KOPT-K1 (cell line): Measurements from ENCODE around the gene PHLPP1.

Source experiments
- H3K27ac ChIP-seq: fragments of 200-600 bp; sonication (generic); 2 replicates; pipeline ENCODE4 v1.5.1; 2016; ENCODE audit warnings: antibody characterized with exemption, mild to moderate bottlenecking, low read depth, low read length; ENCODE audit not compliant: poor library complexity, severe bottlenecking
- H3K36me3 ChIP-seq: fragments of 200-600 bp; sonication (generic); 2 replicates; pipeline ENCODE4 v1.5.1; 2017; ENCODE audit warnings: antibody characterized with exemption, mild to moderate bottlenecking, low read length, moderate library complexity; ENCODE audit not compliant: insufficient read depth
- H3K9me3 ChIP-seq: fragments of 200-600 bp; sonication (generic); 2 replicates; pipeline ENCODE4 v1.5.1; 2017; ENCODE audit warnings: antibody characterized with exemption, low read length, mild to moderate bottlenecking; ENCODE audit not compliant: insufficient read depth, poor library complexity, severe bottlenecking

PHLPP1 gene

GRCh38 chr18:62825382-62825781 lies 110.0 kb downstream of the PHLPP1 start:
- Histone ChIP-seq H3K27ac (no peak overlapping the region), H3K36me3 (no peaks in the 10 kb centered on the region)

GRCh38 chr18:62827397-62827796 lies 112.1 kb downstream of the PHLPP1 start:
- Histone ChIP-seq H3K36me3 (no peaks in the 10 kb centered on the region), H3K27ac (no peak overlapping the region)

More at GRCh38 chr18:62825382-62825781, 110.0 kb downstream of the PHLPP1 start:
- no peaks in the 10 kb centered on the region for H3K9me3 ChIP-seq

GRCh38 chr18:62828091-62828640 lies 112.8 kb downstream of the PHLPP1 start:
- no peaks in the 10 kb centered on the region for H3K36me3 ChIP-seq
- H3K9me3 ChIP-seq = no peaks in the 10 kb centered on the region
- H3K27ac ChIP-seq = no peak overlapping the region

More at GRCh38 chr18:62827397-62827796, 112.1 kb downstream of the PHLPP1 start:
- H3K9me3 ChIP-seq = no peaks in the 10 kb centered on the region

- Histone ChIP-seq H3K36me3 (no peaks in the 10 kb centered on the region), H3K27ac (no peak overlapping the region)
Measured at GRCh38 chr18:62828852-62829251, 113.5 kb downstream of the PHLPP1 start.

GRCh38 chr18:62829936-62830335 lies 114.6 kb downstream of the PHLPP1 start:
- Histone ChIP-seq H3K36me3 (no peaks in the 10 kb centered on the region), H3K9me3 (no peaks in the 10 kb centered on the region), H3K27ac (no peak overlapping the region)

More at GRCh38 chr18:62828852-62829251, 113.5 kb downstream of the PHLPP1 start:
- H3K9me3 ChIP-seq = no peaks in the 10 kb centered on the region

- no peaks in the 10 kb centered on the region for H3K9me3 ChIP-seq
- no peaks in the 10 kb centered on the region for H3K36me3 ChIP-seq
- H3K27ac ChIP-seq = no peak overlapping the region
Measured at GRCh38 chr18:62832282-62832681, 116.9 kb downstream of the PHLPP1 start.

- no peak overlapping the region for H3K27ac ChIP-seq
- H3K36me3 ChIP-seq = no peaks in the 10 kb centered on the region
- no peaks in the 10 kb centered on the region for H3K9me3 ChIP-seq
Measured at GRCh38 chr18:62833494-62833893, 118.2 kb downstream of the PHLPP1 start.

- H3K36me3 ChIP-seq = no peaks in the 10 kb centered on the region
- H3K9me3 ChIP-seq = no peaks in the 10 kb centered on the region
- no peak overlapping the region for H3K27ac ChIP-seq
Measured at GRCh38 chr18:62834715-62835114, 119.4 kb downstream of the PHLPP1 start.

GRCh38 chr18:62837011-62837410 lies 121.7 kb downstream of the PHLPP1 start:
- no peaks in the 10 kb centered on the region for H3K9me3 ChIP-seq
- no peak overlapping the region for H3K27ac ChIP-seq
- no peaks in the 10 kb centered on the region for H3K36me3 ChIP-seq

- Histone ChIP-seq H3K9me3 (no peaks in the 10 kb centered on the region), H3K36me3 (no peaks in the 10 kb centered on the region), H3K27ac (no peak overlapping the region)
Measured at GRCh38 chr18:62838475-62839098, 123.2 kb downstream of the PHLPP1 start.

- H3K27ac ChIP-seq = no peak overlapping the region
- no peaks in the 10 kb centered on the region for H3K9me3 ChIP-seq
- H3K36me3 ChIP-seq = no peaks in the 10 kb centered on the region
Measured at GRCh38 chr18:62839874-62840713, 124.8 kb downstream of the PHLPP1 start.

GRCh38 chr18:62841405-62841804 lies 126.1 kb downstream of the PHLPP1 start:
- Histone ChIP-seq H3K36me3 (no peaks in the 10 kb centered on the region), H3K27ac (no peak overlapping the region), H3K9me3 (no peaks in the 10 kb centered on the region)

- Histone ChIP-seq H3K36me3 (no peaks in the 10 kb centered on the region), H3K9me3 (no peaks in the 10 kb centered on the region), H3K27ac (no peak overlapping the region)
Measured at GRCh38 chr18:62842898-62843297, 127.6 kb downstream of the PHLPP1 start.

GRCh38 chr18:62844850-62845643 lies 129.7 kb downstream of the PHLPP1 start:
- H3K27ac ChIP-seq = no peak overlapping the region
- H3K36me3 ChIP-seq = no peaks in the 10 kb centered on the region
- no peaks in the 10 kb centered on the region for H3K9me3 ChIP-seq

GRCh38 chr18:62846313-62846712 lies 131.0 kb downstream of the PHLPP1 start:
- H3K27ac ChIP-seq = no peak overlapping the region
- no peaks in the 10 kb centered on the region for H3K9me3 ChIP-seq

More at GRCh38 chr18:62846313-62846712, 131.0 kb downstream of the PHLPP1 start:
- no peaks in the 10 kb centered on the region for H3K36me3 ChIP-seq
